HAP-1 (cell line): ENCODE measurements around the gene FBLN7.

Source experiments
- DNase-seq, 2 experiments: peaks; one replicate each; pipeline ENCODE4 v3.0.0-alpha.2; 2016 to 2020; ENCODE audit warnings: low spot score in 2 of 2
- H3K27me3 ChIP-seq: fragments of 250-450 bp; sonication (Bioruptor Pico); 2 replicates; pipeline ENCODE4 v1.5.1; 2020; ENCODE audit warnings: low read depth, mild to moderate bottlenecking, moderate library complexity
- H3K36me3 ChIP-seq: fragments of 250-450 bp; sonication (Bioruptor Pico); replicated peaks from 2 replicates; pipeline ENCODE4 v1.5.1; 2020; ENCODE audit warnings: mild to moderate bottlenecking
- H3K4me1 ChIP-seq: fragments of 250-450 bp; sonication (Bioruptor Pico); 2 replicates; pipeline ENCODE4 v1.5.1; 2020; ENCODE audit warnings: mild to moderate bottlenecking
- H3K4me3 ChIP-seq: fragments of 250-450 bp; sonication (Bioruptor Pico); 2 replicates; pipeline ENCODE4 v1.5.1; 2020; ENCODE audit warnings: mild to moderate bottlenecking, moderate library complexity
- H3K9me3 ChIP-seq: fragments of 250-450 bp; sonication (Bioruptor Pico); 2 replicates; pipeline ENCODE4 v1.5.1; 2020; ENCODE audit warnings: mild to moderate bottlenecking, moderate library complexity
- in situ Hi-C: fragments of 300-500 bp; cut with MboI; formaldehyde crosslinking; loops from 3 replicates; pipeline ENCODE4 v1.14.3; 2020; ENCODE audit warnings: low sequenced_read_pairs, inconsistent platforms, mixed read lengths

The FBLN7 gene

DNA sequence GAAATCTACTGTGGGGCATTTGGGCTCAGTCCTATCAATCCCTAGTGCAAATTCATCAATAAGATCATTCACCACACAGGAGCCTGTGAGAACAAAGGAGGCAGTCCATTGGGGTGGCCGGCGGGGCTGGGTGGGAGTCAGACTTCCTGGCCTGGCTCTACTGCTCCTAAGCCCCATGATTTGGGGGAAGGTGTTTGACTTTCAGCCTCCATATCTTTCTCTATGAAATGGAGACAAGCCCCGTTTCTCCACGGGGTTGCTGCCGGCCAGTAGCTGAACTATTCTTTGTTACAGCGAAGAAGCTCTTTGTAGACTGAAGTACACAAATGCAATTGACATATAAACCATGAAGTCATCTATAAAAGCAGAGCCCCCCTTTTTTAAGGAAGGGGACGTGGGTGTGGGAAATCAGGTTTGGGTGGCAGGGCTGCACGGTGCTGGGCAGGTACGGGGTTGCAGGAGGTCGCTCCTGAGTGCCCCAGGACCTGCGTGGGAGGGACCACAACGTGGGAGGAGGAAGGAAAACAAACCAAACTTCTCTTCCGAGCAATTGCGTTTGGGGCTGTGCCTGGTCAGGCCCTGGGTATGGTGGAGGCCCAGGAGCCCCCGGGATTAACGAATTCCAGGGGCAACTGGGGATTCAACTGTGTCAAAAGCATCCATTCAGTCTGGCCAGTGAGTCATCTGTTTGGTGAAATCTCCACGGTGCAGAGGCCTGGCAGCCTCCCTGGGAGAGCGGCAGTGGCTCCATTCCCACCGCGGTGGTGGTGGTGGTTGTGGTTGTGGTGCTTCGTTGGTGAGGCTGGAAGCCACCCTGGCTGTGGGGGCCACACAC lies 18.2 kb downstream of the FBLN7 start:
- no peaks in the 10 kb centered on the region for H3K4me1 ChIP-seq
- H3K27me3 ChIP-seq: no peaks in the 10 kb centered on the region
- H3K36me3 ChIP-seq: no peaks in the 10 kb centered on the region
- H3K9me3 ChIP-seq: no peaks in the 10 kb centered on the region
- no peak for DNase-seq
- H3K4me3 ChIP-seq: no peak overlapping the region
- in situ Hi-C loops: no loop called here

DNA sequence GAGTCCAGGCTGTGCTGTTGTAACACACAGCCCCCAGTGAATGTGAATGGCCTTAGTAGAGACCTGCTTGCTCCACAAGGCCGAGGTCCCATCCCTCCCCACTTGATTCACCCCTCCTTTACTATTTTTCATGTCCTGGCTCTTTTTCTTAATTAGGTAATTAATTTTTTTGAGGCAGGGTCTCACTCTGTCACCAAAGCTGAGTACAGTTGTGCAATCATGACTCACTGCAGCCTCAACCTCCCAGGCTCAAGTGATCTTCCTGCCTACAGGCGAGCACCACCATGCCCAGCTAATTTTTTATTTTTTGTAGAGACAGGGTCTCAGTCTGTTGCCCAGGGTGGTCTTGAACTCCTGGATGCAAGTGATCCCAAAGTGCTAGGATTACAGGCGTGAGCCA lies 19.3 kb downstream of the FBLN7 start:
- in situ Hi-C loops: no loop called here
- no peak for DNase-seq
- H3K36me3 ChIP-seq: no peaks in the 10 kb centered on the region
- no peaks in the 10 kb centered on the region for H3K9me3 ChIP-seq
- no peak overlapping the region for H3K4me3 ChIP-seq
- H3K27me3 ChIP-seq: no peaks in the 10 kb centered on the region
- no peaks in the 10 kb centered on the region for H3K4me1 ChIP-seq

DNA sequence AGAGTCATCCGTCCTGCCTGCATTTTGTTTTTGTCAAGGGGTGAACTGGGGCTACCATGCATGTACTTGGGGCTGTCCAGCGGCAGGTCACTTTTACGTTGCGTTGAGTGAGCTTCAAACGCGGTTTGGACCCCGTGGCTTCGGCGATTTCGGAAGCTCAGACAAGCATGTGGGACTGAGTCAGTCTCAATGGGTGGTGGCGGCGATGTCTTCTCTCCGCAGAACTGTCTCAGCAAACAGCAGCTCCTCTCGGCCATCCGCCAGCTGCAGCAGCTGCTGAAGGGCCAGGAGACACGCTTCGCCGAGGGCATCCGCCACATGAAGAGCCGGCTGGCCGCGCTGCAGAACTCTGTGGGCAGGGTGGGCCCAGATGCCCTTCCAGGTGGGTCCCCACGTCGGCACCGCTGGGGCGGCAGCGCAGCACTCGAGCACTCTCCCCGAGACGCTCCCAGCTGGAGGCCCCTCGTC lies 21.3 kb downstream of the FBLN7 start:
- no peak overlapping the region for H3K4me3 ChIP-seq
- no peaks in the 10 kb centered on the region for H3K9me3 ChIP-seq
- in situ Hi-C loops: no loop called here
- no peaks in the 10 kb centered on the region for H3K36me3 ChIP-seq
- no peaks in the 10 kb centered on the region for H3K27me3 ChIP-seq
- no peak for DNase-seq
- H3K4me1 ChIP-seq: no peaks in the 10 kb centered on the region

- Histone ChIP-seq H3K9me3 (no peaks in the 10 kb centered on the region), H3K27me3 (no peaks in the 10 kb centered on the region), H3K4me1 (no peaks in the 10 kb centered on the region), H3K4me3 (no peak overlapping the region), H3K36me3 (no peaks in the 10 kb centered on the region)
- no peak for DNase-seq
- in situ Hi-C loops: no loop called here
Measured at GRCh38 chr2:112160283-112161250, 22.4 kb downstream of the FBLN7 start.

GRCh38 chr2:112161431-112162145 lies 23.4 kb downstream of the FBLN7 start:
- in situ Hi-C loops: no loop called here
- Histone ChIP-seq H3K4me1 (no peaks in the 10 kb centered on the region), H3K4me3 (no peak overlapping the region), H3K27me3 (no peaks in the 10 kb centered on the region), H3K9me3 (no peaks in the 10 kb centered on the region), H3K36me3 (no peaks in the 10 kb centered on the region)
- DNase-seq: no peak

- Histone ChIP-seq H3K4me1 (no peaks in the 10 kb centered on the region), H3K27me3 (no peaks in the 10 kb centered on the region), H3K4me3 (no peak overlapping the region), H3K36me3 (no peaks in the 10 kb centered on the region), H3K9me3 (no peaks in the 10 kb centered on the region)
- in situ Hi-C loops: no loop called here
- no peak for DNase-seq
Measured at GRCh38 chr2:112162341-112162740, 24.2 kb downstream of the FBLN7 start.

- Histone ChIP-seq H3K4me3 (no peak overlapping the region), H3K27me3 (no peaks in the 10 kb centered on the region), H3K36me3 (no peaks in the 10 kb centered on the region), H3K4me1 (no peaks in the 10 kb centered on the region), H3K9me3 (no peaks in the 10 kb centered on the region)
- in situ Hi-C loops: no loop called here
- DNase-seq: no peak
Measured at GRCh38 chr2:112162956-112163355, 24.8 kb downstream of the FBLN7 start.

GRCh38 chr2:112163541-112163981 lies 25.4 kb downstream of the FBLN7 start:
- in situ Hi-C loops: no loop called here
- Histone ChIP-seq H3K27me3 (no peaks in the 10 kb centered on the region), H3K36me3 (no peaks in the 10 kb centered on the region), H3K4me1 (no peaks in the 10 kb centered on the region), H3K9me3 (no peaks in the 10 kb centered on the region), H3K4me3 (no peak overlapping the region)
- DNase-seq: no peak

- Histone ChIP-seq H3K4me1 (no peaks in the 10 kb centered on the region), H3K27me3 (no peaks in the 10 kb centered on the region), H3K4me3 (no peak overlapping the region), H3K9me3 (no peaks in the 10 kb centered on the region), H3K36me3 (no peaks in the 10 kb centered on the region)
- no peak for DNase-seq
- in situ Hi-C loops: no loop called here
Measured at GRCh38 chr2:112164876-112165275, 26.7 kb downstream of the FBLN7 start.

- Histone ChIP-seq H3K9me3 (no peaks in the 10 kb centered on the region), H3K4me1 (no peaks in the 10 kb centered on the region), H3K4me3 (no peak overlapping the region), H3K36me3 (no peaks in the 10 kb centered on the region), H3K27me3 (no peaks in the 10 kb centered on the region)
- DNase-seq: no peak
- in situ Hi-C loops: no loop called here
Measured at GRCh38 chr2:112165296-112165695, 27.1 kb downstream of the FBLN7 start.

- H3K27me3 ChIP-seq: no peaks in the 10 kb centered on the region; the same call in 1 of the 2 replicates
- H3K9me3 ChIP-seq: no peaks in the 10 kb centered on the region
- in situ Hi-C loops: no loop called here
- H3K4me3 ChIP-seq: no peak overlapping the region
- DNase-seq: no peak
- no peaks in the 10 kb centered on the region for H3K4me1 ChIP-seq
- no peaks in the 10 kb centered on the region for H3K36me3 ChIP-seq
Measured at GRCh38 chr2:112166806-112167499, 28.8 kb downstream of the FBLN7 start.

DNA sequence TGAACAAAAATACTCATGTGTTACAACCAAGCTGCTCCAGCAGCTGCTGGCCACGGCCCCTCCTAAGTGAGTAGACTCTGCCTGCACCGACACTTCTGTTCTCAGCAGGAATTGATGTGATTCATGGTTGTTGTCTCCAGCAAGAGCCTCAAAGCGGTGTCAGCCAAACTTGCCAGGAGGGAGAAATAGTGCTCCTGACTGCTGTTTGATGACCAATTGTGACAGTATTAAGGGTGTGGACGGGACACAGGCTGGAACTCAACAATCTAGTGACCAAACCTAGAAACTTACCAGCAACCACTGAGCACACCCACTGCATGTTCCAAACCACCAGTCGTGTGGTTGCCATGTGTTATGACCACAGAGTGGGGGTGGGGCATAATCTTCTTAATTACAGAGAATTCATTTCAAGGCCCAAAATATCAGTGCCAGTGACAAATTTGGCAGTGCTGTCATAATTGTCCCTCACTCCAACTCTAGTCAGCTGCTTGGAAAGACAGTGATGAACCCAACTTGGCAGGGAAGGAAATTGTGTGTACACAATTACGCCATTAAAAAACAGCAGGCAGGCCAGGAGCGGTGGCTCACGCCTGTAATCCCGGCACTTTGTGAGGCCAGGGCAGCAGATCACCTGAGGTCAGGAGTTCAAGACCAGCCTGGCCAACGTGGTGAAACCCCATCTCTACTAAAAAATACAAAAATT lies 30.4 kb downstream of the FBLN7 start:
- DNase-seq: no peak
- no peak overlapping the region for H3K4me3 ChIP-seq
- in situ Hi-C loops: no loop called here
- no peaks in the 10 kb centered on the region for H3K4me1 ChIP-seq
- H3K36me3 ChIP-seq: no peaks in the 10 kb centered on the region
- no peaks in the 10 kb centered on the region for H3K9me3 ChIP-seq
- peaks cover 2% of the 10 kb centered on the region; the same call in 1 of the 2 replicates for H3K27me3 ChIP-seq
